GM12878 (cell line): ENCODE data around the gene FSTL4. TPM values are rescaled to one million over a fixed set of nuclear protein-coding genes. Genes with fewer than 3 reads are reported as not detected.

Experiments
- ATAC-seq: fragments of 200-7000 bp; cut with Tn5 transposase; 3 replicates; pipeline ENCODE4 v1.9.1; 2020; ENCODE audit warnings: mild to moderate bottlenecking, moderate library complexity
- BruUV-seq: library from RNA; stranded (reverse); fragments of 400-500 nt; replicated peaks from 2 replicates; lab custom pipeline; 2021; lab: Mats Ljungman, UMichigan
- CTCF ChIA-PET: fragments of 300-600 bp; sonication (Branson Sonifier 250); formaldehyde crosslinking; extraction: SDS; loops from one replicate; lab custom pipeline; 2021; ENCODE audit warnings: inconsistent platforms; lab: Yijun Ruan, JAX
- POLR2A ChIA-PET: fragments of 350-600 bp; formaldehyde crosslinking; extraction: SDS; loops from one replicate; lab custom pipeline; 2021; ENCODE audit warnings: inconsistent platforms; lab: Charles Lee
- RAD21 ChIA-PET: fragments of 300-600 bp; sonication (Branson Sonifier 250); formaldehyde crosslinking; loops from one replicate; lab custom pipeline; 2023; ENCODE audit warnings: antibody characterized with exemption; ENCODE audit not compliant: unreplicated experiment; lab: Charles Lee
- SMC1A ChIA-PET: fragments of 300-600 bp; sonication (Branson Sonifier 250); formaldehyde crosslinking; loops from one replicate; lab custom pipeline; 2023; ENCODE audit not compliant: unreplicated experiment, uncharacterized antibody; lab: Charles Lee
- DNase-seq: peaks from one replicate; pipeline ENCODE4 v3.0.0-alpha.2; 2011; ENCODE audit warnings: low read depth, low spot score
- FAIRE-seq: peaks from 3 replicates; lab custom pipeline; 2011; peaks lifted over from hg19 to GRCh38; lab: Jason Lieb, UNC
- H2AFZ ChIP-seq: 2 replicates; pipeline ENCODE4 v1.6.0; 2011; ENCODE audit warnings: low read depth, low read length, control low read depth; ENCODE audit not compliant: control insufficient read depth
- H3K27ac ChIP-seq: 2 replicates; pipeline ENCODE4 v1.5.1; 2011; ENCODE audit warnings: control low read depth; ENCODE audit not compliant: control insufficient read depth, insufficient read depth
- H3K27me3 ChIP-seq, 2 experiments: replicated peaks in 1 of 2; 2 replicates each; pipeline versions ENCODE4 v1.6.0 to v1.6.1; 2011; ENCODE audit warnings: low read length in 1 of 2; ENCODE audit not compliant: control insufficient read depth in 2 of 2, insufficient read depth in 2 of 2
- H3K36me3 ChIP-seq, 2 experiments: 2 replicates each; pipeline ENCODE4 v1.5.1; 2011; ENCODE audit warnings: low read length in 1 of 2; ENCODE audit not compliant: control insufficient read depth in 2 of 2, insufficient read depth in 2 of 2
- H3K4me1 ChIP-seq: 2 replicates; pipeline ENCODE4 v1.6.1; 2011; ENCODE audit warnings: mild to moderate bottlenecking, low read length, moderate library complexity, mixed read lengths; ENCODE audit not compliant: control insufficient read depth, insufficient read depth
- H3K4me2 ChIP-seq: 2 replicates; pipeline ENCODE4 v1.6.0; 2011; ENCODE audit warnings: control low read depth; ENCODE audit not compliant: control insufficient read depth, insufficient read depth
- H3K4me3 ChIP-seq: fragments of 200-600 bp; sonication (generic); 2 replicates; pipeline ENCODE4 v1.5.1; 2016
- H3K79me2 ChIP-seq: 2 replicates; pipeline ENCODE4 v1.6.0; 2011; ENCODE audit warnings: low read length; ENCODE audit not compliant: control insufficient read depth, insufficient read depth
- H3K9ac ChIP-seq: 2 replicates; pipeline ENCODE4 v1.8.0; 2011; ENCODE audit warnings: low read length, control low read depth, mixed read lengths; ENCODE audit not compliant: control insufficient read depth, insufficient read depth
- H3K9me3 ChIP-seq: replicated peaks from 3 replicates; pipeline ENCODE4 v1.5.1; 2011; ENCODE audit warnings: mild to moderate bottlenecking, low read length; ENCODE audit not compliant: control insufficient read depth, insufficient read depth
- H4K20me1 ChIP-seq: 2 replicates; pipeline ENCODE4 v1.6.0; 2011; ENCODE audit not compliant: control insufficient read depth, insufficient read depth
- BCL11A ChIP-seq: IDR thresholded peaks from 2 replicates; pipeline ENCODE4 v1.6.1; 2011; ENCODE audit warnings: low read depth, low read length
- ESRRA ChIP-seq: IDR thresholded peaks from 2 replicates; pipeline ENCODE4 v1.6.1; 2012; ENCODE audit warnings: mild to moderate bottlenecking, low read length, improper control_type of control experiment
- ETV6 ChIP-seq, 2 experiments: fragments of 450-650 bp in 1 of 2; IDR thresholded peaks in 1 of 2; conservative IDR thresholded peaks in 1 of 2; 2 replicates each; pipeline ENCODE4 v1.6.1; 2014; ENCODE audit warnings: antibody characterized with exemption in 1 of 2, borderline replicate concordance in 1 of 2, low read depth in 1 of 2, mild to moderate bottlenecking in 1 of 2, moderate library complexity in 1 of 2
- HDAC6 ChIP-seq: fragments of 200-600 bp; sonication (generic); IDR thresholded peaks from one replicate; pipeline ENCODE4 v1.8.0; 2017; ENCODE audit warnings: antibody characterized with exemption; ENCODE audit not compliant: unreplicated experiment
- KDM1A ChIP-seq: fragments of 200-600 bp; sonication (generic); IDR thresholded peaks from 2 replicates; pipeline ENCODE4 v1.6.1; 2016; ENCODE audit warnings: borderline replicate concordance
- NFIC ChIP-seq: IDR thresholded peaks from 2 replicates; pipeline ENCODE4 v1.6.1; 2012; ENCODE audit warnings: low read depth, mild to moderate bottlenecking, inconsistent platforms, low read length, moderate library complexity
- NR2C1 ChIP-seq: fragments of 450-650 bp; IDR thresholded peaks from 2 replicates; pipeline ENCODE4 v1.6.1; 2017; ENCODE audit warnings: antibody characterized with exemption, mild to moderate bottlenecking, moderate library complexity
- RAD51 ChIP-seq: fragments of 450-650 bp; IDR thresholded peaks from 2 replicates; pipeline ENCODE4 v1.6.1; 2016; ENCODE audit warnings: moderate library complexity, mild to moderate bottlenecking, inconsistent platforms
- SP1 ChIP-seq: IDR thresholded peaks from one replicate; pipeline ENCODE4 v1.6.1; 2011; ENCODE audit warnings: low read depth, low read length
- SPI1 ChIP-seq: IDR thresholded peaks from 2 replicates; pipeline ENCODE4 v1.6.1; 2011; ENCODE audit warnings: low read depth, mild to moderate bottlenecking, low read length, moderate library complexity, borderline replicate concordance; ENCODE audit not compliant: insufficient read depth
- TAF1 ChIP-seq: IDR thresholded peaks from 2 replicates; pipeline ENCODE4 v1.6.1; 2011; ENCODE audit warnings: mild to moderate bottlenecking, low read depth, low read length, borderline replicate concordance
- ZNF24 ChIP-seq: fragments of 450-650 bp; IDR thresholded peaks from 2 replicates; pipeline ENCODE4 v1.6.1; 2017; ENCODE audit warnings: antibody characterized with exemption, mild to moderate bottlenecking
- WGBS: methylation state at CpG from one replicate; pipeline ENCODE4 v1.1.6; 2016; ENCODE audit warnings: low lambda C conversion rate; ENCODE audit not compliant: insufficient replicate concordance, insufficient coverage; ENCODE audit errors: missing lambda C conversion rate; 5-methylcytosine and 5-hydroxymethylcytosine counted together
- in situ Hi-C: fragments of 300-500 bp; cut with MboI; formaldehyde crosslinking; loops from 9 replicates; pipeline ENCODE4 v1.14.3; 2018; ENCODE audit warnings: mixed read lengths
- intact Hi-C: fragments of 100-400 bp; cut with micrococcal nuclease; formaldehyde crosslinking; loops from one replicate; pipeline ENCODE4 v1.14.2; 2022; ENCODE audit not compliant: unreplicated experiment
- polyA plus RNA-seq, 11 experiments: library from polyadenylated mRNA; depleted of rRNA in 4 of 11; unstranded in 6 of 11; stranded (reverse) in 5 of 11; fragments of >200 nt; fragmentation: Nextera tagmentation in 4 of 11; fragmentation: Illumina TruSeq in 1 of 11; extraction: Ambion mirVana in 4 of 11; extraction: Trizol in 1 of 11; gene quantifications; 1 replicate in 1 of 11; 2 replicates in 10 of 11; pipeline versions ENCODE4 v1.2.1 to v1.2.3, GENCODE V29; 2011 to 2016; ENCODE audit warnings: inconsistent platforms in 2 of 11, missing spikeins in 2 of 11, low read depth in 1 of 11
- total RNA-seq, 4 experiments: library from RNA; depleted of rRNA in 3 of 4; stranded (reverse); fragments of >200 nt in 3 of 4; fragmentation: Illumina TruSeq in 1 of 4; extraction: Trizol in 1 of 4; gene quantifications; 2 replicates each; pipeline versions ENCODE4 v1.2.1 to v1.2.3, GENCODE V29; 2013 to 2021
- TF ChIP-seq, protein P1 (sequence below): fragments of 450-650 bp; conservative IDR thresholded peaks from 2 replicates; pipeline ENCODE4 v1.6.1; 2017; ENCODE audit warnings: mild to moderate bottlenecking, moderate library complexity
- TF ChIP-seq, protein P2 (sequence below): fragments of 450-650 bp; IDR thresholded peaks from 2 replicates; pipeline ENCODE4 v1.6.1; 2018; ENCODE audit warnings: borderline replicate concordance, mild to moderate bottlenecking; ENCODE audit not compliant: partially characterized antibody
- TF ChIP-seq, protein P3 (sequence below): fragments of 450-650 bp; IDR thresholded peaks from 2 replicates; pipeline ENCODE4 v1.6.1; 2017; ENCODE audit warnings: mild to moderate bottlenecking, moderate library complexity

Gene FSTL4
- total and polyA plus RNA-seq, 10 of the 15 experiments (the other 5 are each of a cell fraction or from before 2014, with no cell fraction given), result 0.01 to 0.79 (median 0.21) TPM; not detected in 6

DNA sequence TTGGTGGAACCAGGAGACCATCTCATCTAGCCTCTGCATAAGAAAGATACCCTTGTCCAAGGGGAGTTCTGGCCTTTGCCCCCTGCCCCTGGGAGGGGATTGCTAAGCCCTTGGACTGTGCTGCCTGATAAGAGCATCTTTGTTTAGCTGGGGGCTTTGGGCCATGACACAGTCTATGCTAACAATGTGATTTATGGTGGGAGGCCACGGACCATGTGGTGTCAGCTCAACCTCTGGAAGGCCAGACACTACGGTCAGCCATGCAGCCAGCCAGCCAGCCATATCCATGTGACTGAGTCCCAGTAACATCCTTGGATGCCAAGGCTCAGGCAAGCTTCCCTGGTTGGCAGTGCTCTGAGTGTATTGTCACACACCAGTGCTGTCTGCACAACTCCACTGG is 244.4 kb downstream of the FSTL4 start:
- H3K9me3 ChIP-seq, result no peaks in the 10 kb centered on the region
- H2AFZ ChIP-seq, result no peak overlapping the region
- intact Hi-C loops (no loop called here), in situ Hi-C loops (no loop called here)
- POLR2A ChIA-PET, result no interaction called here
- FAIRE-seq (no peak), DNase-seq (no peak), ATAC-seq (no peak)
- H3K4me2 ChIP-seq, result no peak overlapping the region
- no peak overlapping the region for H3K4me3 ChIP-seq
- H3K27ac ChIP-seq, result no peak overlapping the region
- SMC1A ChIA-PET, result interaction anchor here (1.4 kb wide), 1 partner anchor 52 kb away, joined by 3 read pairs; no protein-coding TSS in a partner anchor
- no TSS peak for BruUV-seq
- no peak overlapping the region for H3K9ac ChIP-seq
- no peaks in the 10 kb centered on the region for H3K79me2 ChIP-seq
- WGBS, result 41% methylated on average over 2 of the region's 2 CpGs
- H4K20me1 ChIP-seq, result no peaks in the 10 kb centered on the region
- CTCF ChIA-PET, result interaction anchor here (1.4 to 2.8 kb wide), 4 partner anchors 13 to 257 kb away, joined by 4 to 6 read pairs (median 5); no protein-coding TSS in a partner anchor
- RAD21 ChIA-PET, result interaction anchor here (0.7 kb wide), 1 partner anchor 56 kb away, joined by 3 read pairs; no protein-coding TSS in a partner anchor
- H3K36me3 ChIP-seq, result no peaks in the 10 kb centered on the region
- H3K27me3 ChIP-seq, result no peaks in the 10 kb centered on the region; a peak in 3 of 4 replicates
- no peaks in the 10 kb centered on the region for H3K4me1 ChIP-seq
- no peak for TF ChIP-seq BCL11A
- TF ChIP-seq, protein P1, sequence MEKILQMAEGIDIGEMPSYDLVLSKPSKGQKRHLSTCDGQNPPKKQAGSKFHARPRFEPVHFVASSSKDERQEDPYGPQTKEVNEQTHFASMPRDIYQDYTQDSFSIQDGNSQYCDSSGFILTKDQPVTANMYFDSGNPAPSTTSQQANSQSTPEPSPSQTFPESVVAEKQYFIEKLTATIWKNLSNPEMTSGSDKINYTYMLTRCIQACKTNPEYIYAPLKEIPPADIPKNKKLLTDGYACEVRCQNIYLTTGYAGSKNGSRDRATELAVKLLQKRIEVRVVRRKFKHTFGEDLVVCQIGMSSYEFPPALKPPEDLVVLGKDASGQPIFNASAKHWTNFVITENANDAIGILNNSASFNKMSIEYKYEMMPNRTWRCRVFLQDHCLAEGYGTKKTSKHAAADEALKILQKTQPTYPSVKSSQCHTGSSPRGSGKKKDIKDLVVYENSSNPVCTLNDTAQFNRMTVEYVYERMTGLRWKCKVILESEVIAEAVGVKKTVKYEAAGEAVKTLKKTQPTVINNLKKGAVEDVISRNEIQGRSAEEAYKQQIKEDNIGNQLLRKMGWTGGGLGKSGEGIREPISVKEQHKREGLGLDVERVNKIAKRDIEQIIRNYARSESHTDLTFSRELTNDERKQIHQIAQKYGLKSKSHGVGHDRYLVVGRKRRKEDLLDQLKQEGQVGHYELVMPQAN, result no peak
- TF ChIP-seq SP1, result no peak
- TF ChIP-seq ESRRA, result no peak
- no peak for TF ChIP-seq NR2C1
- no peak for TF ChIP-seq ETV6 (conservative IDR thresholded peaks at IDR 0.05 in 1 of 2, IDR thresholded peaks at IDR 0.05 in 1 of 2; ENCODE audit: borderline replicate concordance in 1 of 2, low read depth in 1 of 2)
- TF ChIP-seq HDAC6, result no peak
- TF ChIP-seq SPI1, result no peak
- no peak for TF ChIP-seq RAD51
- TF ChIP-seq NFIC, result no peak
- TF ChIP-seq, protein P2, sequence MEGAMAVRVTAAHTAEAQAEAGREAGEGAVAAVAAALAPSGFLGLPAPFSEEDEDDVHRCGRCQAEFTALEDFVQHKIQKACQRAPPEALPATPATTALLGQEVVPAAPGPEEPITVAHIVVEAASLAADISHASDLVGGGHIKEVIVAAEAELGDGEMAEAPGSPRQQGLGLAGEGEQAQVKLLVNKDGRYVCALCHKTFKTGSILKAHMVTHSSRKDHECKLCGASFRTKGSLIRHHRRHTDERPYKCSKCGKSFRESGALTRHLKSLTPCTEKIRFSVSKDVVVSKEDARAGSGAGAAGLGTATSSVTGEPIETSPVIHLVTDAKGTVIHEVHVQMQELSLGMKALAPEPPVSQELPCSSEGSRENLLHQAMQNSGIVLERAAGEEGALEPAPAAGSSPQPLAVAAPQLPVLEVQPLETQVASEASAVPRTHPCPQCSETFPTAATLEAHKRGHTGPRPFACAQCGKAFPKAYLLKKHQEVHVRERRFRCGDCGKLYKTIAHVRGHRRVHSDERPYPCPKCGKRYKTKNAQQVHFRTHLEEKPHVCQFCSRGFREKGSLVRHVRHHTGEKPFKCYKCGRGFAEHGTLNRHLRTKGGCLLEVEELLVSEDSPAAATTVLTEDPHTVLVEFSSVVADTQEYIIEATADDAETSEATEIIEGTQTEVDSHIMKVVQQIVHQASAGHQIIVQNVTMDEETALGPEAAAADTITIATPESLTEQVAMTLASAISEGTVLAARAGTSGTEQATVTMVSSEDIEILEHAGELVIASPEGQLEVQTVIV, result no peak
- TF ChIP-seq, protein P3, sequence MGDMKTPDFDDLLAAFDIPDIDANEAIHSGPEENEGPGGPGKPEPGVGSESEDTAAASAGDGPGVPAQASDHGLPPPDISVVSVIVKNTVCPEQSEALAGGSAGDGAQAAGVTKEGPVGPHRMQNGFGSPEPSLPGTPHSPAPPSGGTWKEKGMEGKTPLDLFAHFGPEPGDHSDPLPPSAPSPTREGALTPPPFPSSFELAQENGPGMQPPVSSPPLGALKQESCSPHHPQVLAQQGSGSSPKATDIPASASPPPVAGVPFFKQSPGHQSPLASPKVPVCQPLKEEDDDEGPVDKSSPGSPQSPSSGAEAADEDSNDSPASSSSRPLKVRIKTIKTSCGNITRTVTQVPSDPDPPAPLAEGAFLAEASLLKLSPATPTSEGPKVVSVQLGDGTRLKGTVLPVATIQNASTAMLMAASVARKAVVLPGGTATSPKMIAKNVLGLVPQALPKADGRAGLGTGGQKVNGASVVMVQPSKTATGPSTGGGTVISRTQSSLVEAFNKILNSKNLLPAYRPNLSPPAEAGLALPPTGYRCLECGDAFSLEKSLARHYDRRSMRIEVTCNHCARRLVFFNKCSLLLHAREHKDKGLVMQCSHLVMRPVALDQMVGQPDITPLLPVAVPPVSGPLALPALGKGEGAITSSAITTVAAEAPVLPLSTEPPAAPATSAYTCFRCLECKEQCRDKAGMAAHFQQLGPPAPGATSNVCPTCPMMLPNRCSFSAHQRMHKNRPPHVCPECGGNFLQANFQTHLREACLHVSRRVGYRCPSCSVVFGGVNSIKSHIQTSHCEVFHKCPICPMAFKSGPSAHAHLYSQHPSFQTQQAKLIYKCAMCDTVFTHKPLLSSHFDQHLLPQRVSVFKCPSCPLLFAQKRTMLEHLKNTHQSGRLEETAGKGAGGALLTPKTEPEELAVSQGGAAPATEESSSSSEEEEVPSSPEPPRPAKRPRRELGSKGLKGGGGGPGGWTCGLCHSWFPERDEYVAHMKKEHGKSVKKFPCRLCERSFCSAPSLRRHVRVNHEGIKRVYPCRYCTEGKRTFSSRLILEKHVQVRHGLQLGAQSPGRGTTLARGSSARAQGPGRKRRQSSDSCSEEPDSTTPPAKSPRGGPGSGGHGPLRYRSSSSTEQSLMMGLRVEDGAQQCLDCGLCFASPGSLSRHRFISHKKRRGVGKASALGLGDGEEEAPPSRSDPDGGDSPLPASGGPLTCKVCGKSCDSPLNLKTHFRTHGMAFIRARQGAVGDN, result no peak
- no peak for TF ChIP-seq TAF1
- TF ChIP-seq ZNF24, result no peak
- no peak for TF ChIP-seq KDM1A
